Measurements from ENCODE around the gene PEX14.

Gene PEX14

GRCh38 chr1:10637834-10638558 is 163.2 kb downstream of the PEX14 start:
- DNase-seq, result no peak

GRCh38 chr1:10638559-10639005 is 163.8 kb downstream of the PEX14 start:
- DNase-seq, result no peak

GRCh38 chr1:10639011-10639774 is 164.4 kb downstream of the PEX14 start:
- no peak for DNase-seq

GRCh38 chr1:10639775-10640578 is 165.2 kb downstream of the PEX14 start:
- DNase-seq, result no peak

- DNase-seq, result no peak
Measured at GRCh38 chr1:10640843-10641553, 166.2 kb downstream of the PEX14 start.

GRCh38 chr1:10641976-10642375 is 167.2 kb downstream of the PEX14 start:
- DNase-seq, result no peak

GRCh38 chr1:10642403-10643080 is 167.8 kb downstream of the PEX14 start:
- DNase-seq, result no peak

- DNase-seq, result no peak
Measured at GRCh38 chr1:10643607-10644306, 169.0 kb downstream of the PEX14 start.

- no peak for DNase-seq
Measured at GRCh38 chr1:10644307-10645128, 169.8 kb downstream of the PEX14 start.

- no peak for DNase-seq
Measured at GRCh38 chr1:10646347-10646861, 171.7 kb downstream of the PEX14 start.

GRCh38 chr1:10647414-10648170 is 172.8 kb downstream of the PEX14 start:
- no peak for DNase-seq

GRCh38 chr1:10648689-10649516 is 174.2 kb downstream of the PEX14 start:
- no peak for DNase-seq

- no peak for DNase-seq
Measured at GRCh38 chr1:10649517-10650201, 174.9 kb downstream of the PEX14 start.

GRCh38 chr1:10650556-10651388 is 176.0 kb downstream of the PEX14 start:
- no peak for DNase-seq

GRCh38 chr1:10651389-10651766 is 176.6 kb downstream of the PEX14 start:
- no peak for DNase-seq

GRCh38 chr1:10651793-10652192 is 177.0 kb downstream of the PEX14 start:
- no peak for DNase-seq

- no peak for DNase-seq
Measured at GRCh38 chr1:10652626-10653025, 177.9 kb downstream of the PEX14 start.
